GM18909 (cell line): ENCODE results near the gene WDR77.

Source experiments
- ATAC-seq: cut with Tn5 transposase; IDR thresholded peaks from one replicate; pipeline ENCODE4 v1.9.1; 2021; ENCODE audit warnings: mild to moderate bottlenecking; ENCODE audit not compliant: unreplicated experiment, poor library complexity

The WDR77 gene

GRCh38 chr1:111470596-111470995 is 21.5 kb upstream of the WDR77 start:
- no peak for ATAC-seq

- no peak for ATAC-seq
These were observed 20.5 kb upstream of the WDR77 start for GRCh38 chr1:111469539-111469938.

- ATAC-seq: no peak
These were observed 19.7 kb upstream of the WDR77 start for GRCh38 chr1:111468717-111469100.

DNA sequence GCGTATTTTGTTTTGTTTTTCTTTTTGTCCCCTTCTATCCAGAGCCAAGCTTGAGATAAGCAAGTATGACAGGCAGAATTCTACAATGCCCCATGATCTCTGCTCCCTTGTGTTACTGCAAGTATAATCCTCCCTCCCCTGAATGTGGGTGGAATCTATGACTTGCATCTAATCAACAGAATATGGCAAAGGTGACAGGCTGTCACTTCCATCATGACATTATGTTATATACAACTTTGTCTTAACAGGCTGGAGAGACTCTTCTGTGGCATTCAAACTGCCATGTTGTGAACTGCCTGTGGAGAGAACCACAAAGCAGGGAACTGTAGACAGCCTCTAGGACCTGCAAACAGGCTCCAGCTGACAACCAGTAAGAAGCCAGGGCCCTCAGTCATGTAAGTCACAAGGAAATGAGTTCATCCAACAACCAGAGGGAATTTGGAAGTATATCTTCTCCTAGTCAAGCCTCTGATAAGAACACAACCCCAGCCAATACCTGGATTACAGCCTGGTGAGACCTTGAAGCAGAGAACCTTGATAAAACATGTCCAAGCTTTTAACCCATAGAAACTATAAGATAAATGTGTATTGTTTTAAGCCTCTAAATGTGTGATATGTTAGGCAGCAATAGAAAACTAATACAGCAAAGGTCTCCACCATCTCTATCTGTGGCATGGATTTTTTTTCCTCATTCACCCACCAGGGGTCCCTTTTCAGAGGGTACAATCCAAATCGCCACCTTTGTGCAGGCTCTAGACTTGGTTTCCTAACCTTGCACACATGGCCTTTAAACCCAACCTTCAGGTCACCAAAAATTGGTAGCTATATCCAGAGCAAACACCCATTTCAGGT is 19.0 kb upstream of the WDR77 start:
- no peak for ATAC-seq

- ATAC-seq: no peak
These were observed 17.4 kb upstream of the WDR77 start for GRCh38 chr1:111466480-111466879.

DNA sequence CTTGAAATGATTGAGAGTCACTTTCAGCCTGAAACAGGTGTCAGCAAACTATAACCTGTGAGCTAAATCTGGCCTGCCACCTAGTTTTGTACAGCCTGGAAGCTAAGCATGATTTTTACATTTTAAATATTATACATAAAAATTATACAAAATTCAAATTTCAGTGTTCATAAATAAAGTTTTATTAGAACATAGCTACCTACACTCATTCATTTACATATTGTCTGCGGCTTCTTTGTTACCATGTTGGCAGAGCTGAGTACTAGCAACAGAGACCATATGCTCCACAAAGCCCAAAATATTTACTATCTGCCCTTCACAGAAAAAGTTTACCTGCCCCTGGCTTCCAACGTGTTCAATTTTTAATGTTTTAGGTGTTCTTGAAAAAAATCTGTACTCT is 16.7 kb upstream of the WDR77 start:
- ATAC-seq: no peak

DNA sequence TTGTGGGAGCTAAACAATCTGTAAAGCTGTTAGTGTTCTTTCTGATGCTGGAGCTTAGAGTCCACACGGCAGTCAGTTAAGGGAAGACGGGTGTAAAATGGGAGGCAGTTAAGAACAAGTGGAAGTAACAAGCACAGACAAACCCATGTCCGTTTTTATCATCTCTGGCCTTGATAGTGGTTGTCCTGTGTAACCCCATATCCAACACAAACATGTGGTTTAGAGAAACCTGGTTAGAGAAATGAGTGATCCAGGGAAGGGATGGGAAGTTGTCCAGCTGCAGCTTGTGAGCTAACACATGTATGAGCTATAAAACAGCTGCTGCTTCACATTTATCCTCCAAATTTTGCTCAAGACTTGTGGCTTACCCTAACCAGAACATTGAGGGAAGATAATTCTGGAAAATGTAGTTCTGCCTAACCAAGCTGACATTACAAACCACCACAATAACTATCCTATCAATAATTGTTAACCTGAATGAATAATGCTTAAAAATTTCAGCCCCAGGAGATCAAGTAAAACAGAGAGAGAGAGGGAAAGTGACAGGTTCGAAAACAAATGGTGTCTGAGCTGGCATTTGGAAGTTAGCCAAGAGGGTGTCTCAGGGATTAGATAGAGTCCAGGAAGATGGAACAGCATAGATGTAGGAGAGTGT is 14.1 kb upstream of the WDR77 start:
- no peak for ATAC-seq

DNA sequence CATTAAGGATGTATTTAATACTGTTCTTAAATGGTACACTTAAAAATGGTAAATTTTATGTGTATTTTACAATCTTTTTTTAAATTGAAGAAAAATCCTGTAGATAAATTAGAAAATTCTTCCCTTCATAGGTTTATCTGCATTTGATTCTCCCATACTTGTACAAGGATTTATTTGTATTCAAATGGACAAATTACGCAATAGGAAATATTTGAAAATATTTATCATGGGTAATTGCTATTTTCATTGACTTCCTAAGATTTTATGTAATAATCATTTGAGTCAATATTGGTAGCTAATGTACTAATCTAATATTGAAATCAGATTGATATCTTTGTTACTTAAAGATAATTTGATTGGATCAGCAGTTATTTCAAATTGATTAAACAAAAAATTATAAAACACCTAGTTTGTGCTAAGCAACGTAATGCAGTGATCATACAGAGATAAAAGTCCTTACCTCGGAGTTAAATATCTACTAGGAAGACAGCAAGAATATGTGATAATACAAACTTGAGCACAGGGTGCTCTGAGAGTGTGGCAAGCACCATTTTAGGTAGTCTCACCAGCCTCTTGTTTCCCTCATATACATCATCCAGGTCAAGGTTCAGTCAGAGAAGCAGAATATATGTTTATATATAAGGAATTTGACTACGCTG is 13.4 kb upstream of the WDR77 start:
- ATAC-seq: no peak

DNA sequence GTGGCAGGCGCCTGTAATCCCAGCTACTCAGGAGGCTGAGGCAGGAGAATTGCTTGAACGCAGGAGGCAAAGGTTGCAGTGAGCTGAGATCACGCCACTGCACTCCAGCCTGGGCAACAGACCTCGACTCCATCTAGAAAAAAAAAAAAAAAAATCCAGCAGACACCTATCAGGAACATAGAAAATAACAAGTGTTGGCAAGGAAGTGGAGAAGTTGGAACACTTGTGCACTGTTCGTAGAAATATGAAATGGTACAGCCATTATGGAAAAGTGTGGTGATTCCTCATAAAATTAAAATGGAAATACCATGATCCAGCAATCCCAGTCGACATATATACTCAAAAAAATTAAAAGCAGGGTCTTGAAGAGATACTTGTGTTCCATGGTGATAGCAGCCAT is 12.7 kb upstream of the WDR77 start:
- ATAC-seq: no peak

- no peak for ATAC-seq
These were observed 6.6 kb upstream of the WDR77 start for GRCh38 chr1:111455642-111456031.

GRCh38 chr1:111454859-111455641 is 6.0 kb upstream of the WDR77 start:
- ATAC-seq: no peak

DNA sequence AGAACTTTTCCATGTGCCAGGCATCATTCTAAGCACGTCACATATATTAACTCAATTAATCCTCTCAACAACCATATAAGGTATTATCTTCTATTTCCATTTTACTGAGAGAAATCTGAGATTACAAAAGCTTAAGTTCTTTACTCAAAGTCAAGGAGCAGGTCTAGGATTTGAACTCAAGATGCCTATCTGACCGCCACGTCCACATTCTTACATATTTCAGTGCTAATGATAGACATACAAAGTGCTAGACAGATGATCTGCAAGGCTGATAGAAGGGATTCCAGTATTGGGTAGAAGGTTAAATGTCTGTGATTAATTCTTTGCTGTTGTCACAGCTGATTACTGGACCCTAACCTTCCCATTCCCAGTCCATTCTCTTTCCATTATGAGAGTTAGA is 4.7 kb upstream of the WDR77 start:
- no peak for ATAC-seq

- ATAC-seq: no peak
These were observed 3.5 kb upstream of the WDR77 start for GRCh38 chr1:111452581-111452980.

- no peak for ATAC-seq
These were observed 1.1 kb upstream of the WDR77 start for GRCh38 chr1:111450185-111450584.

DNA sequence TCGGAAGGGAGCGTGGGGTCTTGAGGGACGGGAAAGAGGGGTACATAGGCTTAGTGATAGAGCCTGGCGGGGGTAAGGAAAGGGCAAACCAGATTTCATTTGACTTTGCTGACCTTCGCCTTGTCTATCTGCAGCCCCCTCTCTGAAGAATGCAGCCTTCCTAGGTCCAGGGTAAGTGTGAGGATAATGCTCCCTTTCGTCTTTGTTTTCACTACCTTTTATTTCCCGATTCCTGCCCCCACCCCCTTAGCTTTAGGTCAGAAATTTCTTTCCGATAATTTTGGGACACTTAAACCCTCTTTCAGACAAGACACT is 604 bp upstream of the WDR77 start:
- ATAC-seq: no peak

DNA sequence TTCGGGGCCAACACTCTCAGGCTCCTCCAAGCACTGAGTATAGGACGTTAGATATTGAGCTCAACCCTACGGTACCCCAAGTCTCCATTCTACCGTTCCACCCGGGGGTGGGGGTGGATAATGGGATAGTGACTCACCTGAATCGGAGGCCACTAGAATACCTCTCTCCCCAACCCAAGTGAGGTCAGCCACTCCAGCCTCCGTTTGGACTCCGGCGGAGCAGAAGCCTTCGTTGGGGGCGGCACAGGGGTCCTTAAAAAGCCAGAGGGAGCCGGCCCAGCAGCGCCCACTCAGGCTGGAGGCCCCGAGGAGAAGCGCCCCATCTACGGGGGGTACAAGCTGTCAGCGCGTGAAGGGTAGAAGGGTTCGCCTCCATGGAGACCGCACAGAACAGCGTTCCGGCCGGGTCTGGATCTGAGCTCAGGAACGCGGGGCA is 556 bp downstream of the WDR77 start:
- ATAC-seq: peak; percentile 5

DNA sequence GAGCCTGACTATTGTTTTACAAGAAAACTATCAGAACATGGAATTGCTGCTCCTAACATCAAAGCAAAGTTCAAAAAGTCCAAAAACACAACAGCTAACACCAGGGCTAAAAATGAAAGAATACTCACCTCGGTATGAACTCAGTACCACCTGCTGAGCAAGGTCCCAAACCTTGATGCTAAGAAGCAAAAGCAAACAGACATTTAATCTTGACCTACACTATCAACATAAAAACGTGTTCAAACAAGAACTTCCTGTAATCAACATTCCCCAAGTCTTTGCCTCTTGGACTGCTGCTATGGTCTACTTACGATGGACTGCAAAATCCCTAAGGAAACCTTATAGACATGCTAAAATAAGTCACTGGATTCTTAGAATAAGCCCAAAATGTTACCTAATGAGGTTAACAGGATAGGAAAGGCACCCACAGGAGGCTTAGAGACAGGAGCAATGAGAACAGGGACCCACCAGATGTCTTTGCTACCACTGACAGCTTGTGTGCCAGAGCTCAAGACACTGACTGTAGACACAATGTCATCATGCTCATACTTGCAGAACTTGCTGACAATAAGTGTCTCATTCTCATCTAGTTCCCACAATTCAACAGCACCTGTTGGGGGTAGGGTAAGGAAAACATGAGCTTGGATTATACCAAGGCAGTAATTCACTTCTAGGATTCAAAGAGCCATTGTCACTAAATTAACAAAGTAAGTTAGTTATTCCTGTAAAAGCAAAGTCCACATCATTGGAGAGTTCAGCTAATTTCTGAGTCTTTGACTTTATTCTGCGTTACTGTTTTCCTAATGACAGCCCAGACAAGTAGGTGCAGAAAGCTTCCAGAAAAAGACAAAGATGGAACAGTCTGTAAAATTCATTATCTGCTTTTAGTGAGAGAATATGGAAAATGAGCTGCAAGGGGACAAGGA is 1.8 kb downstream of the WDR77 start:
- no peak for ATAC-seq

GRCh38 chr1:111446546-111446945 is 2.5 kb downstream of the WDR77 start:
- ATAC-seq: no peak

DNA sequence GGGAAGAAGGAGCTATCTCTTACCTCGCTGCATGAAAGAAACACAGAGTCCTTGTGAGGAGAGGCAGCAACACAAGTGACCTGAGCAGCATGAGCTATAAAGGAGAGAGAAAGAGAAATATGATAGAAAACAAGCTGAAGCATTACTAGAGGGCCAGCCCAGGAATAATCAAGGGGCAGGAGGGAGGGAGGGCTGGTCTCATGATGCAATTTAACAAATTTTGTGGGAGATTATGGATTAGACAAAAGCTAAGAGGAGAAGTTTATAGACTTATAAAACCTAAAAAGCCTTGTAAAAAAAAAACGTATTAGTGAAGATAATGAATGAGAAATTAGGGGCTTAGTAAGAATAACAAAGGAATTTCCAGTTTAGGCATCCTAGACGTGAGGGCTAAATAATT is 5.0 kb downstream of the WDR77 start:
- no peak for ATAC-seq

DNA sequence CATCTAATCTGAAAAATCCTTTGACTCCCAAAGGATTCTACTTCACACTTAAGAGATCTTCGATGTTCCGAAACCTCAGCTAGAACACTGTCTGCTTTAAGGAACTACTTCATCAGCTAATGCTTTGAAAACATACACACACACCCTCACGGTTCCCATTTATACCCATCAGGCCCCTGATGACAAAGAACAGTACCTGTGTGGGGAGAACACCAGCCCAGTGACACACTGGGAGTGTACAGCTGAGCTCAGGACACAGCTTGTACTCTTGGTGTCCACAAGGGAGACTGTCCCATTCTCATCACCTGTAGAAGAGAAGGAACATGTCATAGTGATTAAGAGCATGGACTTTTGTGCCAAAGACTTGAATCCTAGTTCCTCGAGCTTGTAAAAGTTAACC is 6.6 kb downstream of the WDR77 start:
- ATAC-seq: no peak
